DLD1 (cell line): ENCODE data around the gene TRIO.

Experiments
- in situ Hi-C: cut with HindIII; loops from 2 replicates; pipeline ENCODE4 v1.10.0; 2017; ENCODE audit warnings: low sequenced_read_pairs

The TRIO gene

DNA sequence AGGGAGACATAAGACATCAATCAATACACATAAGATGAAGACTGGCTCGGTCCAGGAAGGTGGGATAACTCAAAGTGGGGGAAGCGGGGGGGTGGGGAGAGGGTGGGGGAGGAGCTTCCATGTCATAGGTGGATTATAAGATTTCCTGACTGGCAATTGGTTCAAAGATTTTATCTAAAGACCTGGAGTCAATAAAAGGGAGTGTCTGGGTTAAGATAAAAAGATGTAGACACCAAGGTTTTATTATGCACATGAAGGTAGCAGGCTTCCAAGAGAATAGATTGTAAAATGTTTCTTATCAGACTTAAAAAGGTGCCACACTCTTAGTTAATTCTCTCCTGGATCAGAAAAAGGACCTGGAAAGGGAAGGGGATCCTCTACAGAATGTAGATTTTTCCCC is 412.9 kb downstream of the TRIO start:
- in situ Hi-C loops, result no loop called here

DNA sequence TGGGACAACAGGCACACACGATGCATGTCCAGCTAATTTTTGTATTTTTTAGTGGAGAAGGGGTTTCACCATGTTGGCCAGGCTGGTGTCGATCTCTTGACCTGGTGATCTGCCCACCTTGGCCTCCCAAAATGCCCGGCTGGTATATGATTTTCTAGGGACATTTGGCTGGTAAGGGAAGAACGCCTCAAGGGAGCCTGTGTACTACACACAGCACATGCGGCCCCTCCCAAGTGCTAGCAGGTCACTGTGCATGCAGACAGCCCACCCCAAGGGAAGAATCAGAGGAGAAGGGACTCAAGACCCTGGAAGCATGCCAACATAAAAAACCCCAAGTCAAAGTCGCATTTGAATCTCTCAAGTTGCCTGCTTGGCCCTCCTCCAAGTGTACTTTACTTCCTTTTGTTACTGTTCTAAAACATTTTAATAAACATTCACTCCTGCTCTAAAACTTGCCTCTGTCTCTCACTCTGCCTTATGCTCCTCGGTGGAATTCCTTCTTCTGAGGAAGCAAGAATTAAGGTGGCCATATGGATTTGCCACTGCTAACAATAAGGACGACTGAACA is 414.1 kb downstream of the TRIO start:
- in situ Hi-C loops, result no loop called here

DNA sequence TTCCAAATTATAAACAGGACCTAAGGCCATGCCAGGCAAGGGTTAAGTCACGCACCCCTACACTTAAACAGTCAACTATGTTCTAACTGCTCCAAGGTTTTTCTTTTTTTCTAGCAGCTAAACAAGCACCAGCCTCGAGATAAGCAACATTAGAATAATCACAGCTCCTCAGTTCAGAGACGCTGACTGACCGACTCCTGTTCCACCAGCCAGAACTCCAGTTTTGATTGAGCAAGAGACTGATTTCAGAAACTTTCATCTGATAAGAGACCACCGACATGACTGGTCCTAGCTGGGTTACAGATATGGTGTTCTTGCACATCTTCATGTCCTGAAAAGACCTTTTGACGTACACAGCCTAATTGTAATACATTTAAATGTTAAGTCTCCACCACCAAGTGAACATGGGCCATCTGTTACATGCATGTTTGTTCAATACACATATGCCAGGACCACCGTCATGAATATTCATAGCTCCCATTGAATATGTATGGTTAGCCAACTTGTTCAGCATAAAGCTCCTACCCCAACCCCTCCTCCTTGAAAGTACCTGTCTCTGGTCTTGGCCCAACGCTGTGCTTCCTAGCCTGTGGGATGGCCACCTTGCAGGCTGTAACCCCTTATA is 414.8 kb downstream of the TRIO start:
- in situ Hi-C loops, result no loop called here
